Activated CD4-positive, CD25-positive, alpha-beta regulatory T cell (primary cell): ENCODE results near the gene RICTOR.

Experiments used
- DNase-seq, 4 experiments: peaks; one replicate each; lab custom pipeline; 2025; lab: John Stamatoyannopoulos, UW

Gene RICTOR

GRCh38 chr5:39092581-39093351 lies 18.6 kb upstream of the RICTOR start:
- DNase-seq = no peak

DNA sequence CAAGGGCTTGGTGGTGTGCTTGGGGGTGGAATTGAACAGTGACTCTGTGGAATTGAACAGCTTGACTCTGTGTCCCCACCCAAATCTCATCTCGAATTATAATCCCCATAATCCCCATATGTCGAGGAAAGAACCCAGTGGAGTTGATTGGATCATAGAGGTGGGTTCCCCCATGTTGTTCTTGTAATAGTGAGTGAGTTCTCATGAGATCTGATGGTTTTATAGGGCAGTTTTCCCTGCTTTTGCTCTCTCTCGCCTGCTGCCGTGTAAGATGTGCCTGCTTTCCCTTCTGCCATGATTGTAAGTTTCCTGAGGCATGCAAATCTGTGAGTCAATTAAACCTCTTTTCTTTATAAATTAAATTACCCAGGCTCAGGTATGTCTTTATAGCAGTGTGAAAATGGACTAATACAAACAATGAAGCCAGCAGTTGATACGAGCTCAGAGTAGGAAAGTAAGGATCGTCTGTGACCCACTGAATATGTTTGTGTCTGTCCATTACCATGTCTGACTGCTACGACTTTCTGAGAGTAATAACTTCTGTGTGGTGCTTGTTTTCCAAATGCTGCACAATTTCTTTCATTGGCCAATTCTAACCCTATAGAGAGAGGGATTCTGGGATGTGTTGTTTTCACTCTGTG lies 17.9 kb upstream of the RICTOR start:
- DNase-seq = no peak

DNA sequence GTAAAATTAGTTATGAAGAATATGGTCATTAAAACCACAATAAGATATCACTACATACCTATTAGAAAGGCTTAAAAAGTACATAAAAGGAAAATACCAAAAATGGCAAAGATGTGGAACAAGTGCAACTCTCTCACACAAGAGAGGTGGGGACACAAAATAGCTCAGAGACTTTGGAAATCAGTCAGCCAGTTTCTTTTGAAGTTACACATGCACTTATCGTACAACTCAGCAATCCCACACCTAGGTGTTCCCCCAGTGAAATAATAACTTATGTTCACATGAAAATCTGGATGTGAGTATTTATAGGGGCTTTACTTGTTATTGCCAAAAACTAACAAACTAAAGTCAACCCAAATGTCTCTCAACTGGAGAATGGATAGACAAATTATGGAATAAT lies 9.8 kb upstream of the RICTOR start:
- DNase-seq = no peak

GRCh38 chr5:39082995-39083394 lies 8.8 kb upstream of the RICTOR start:
- no peak for DNase-seq

GRCh38 chr5:39080597-39081204 lies 6.5 kb upstream of the RICTOR start:
- no peak for DNase-seq

DNA sequence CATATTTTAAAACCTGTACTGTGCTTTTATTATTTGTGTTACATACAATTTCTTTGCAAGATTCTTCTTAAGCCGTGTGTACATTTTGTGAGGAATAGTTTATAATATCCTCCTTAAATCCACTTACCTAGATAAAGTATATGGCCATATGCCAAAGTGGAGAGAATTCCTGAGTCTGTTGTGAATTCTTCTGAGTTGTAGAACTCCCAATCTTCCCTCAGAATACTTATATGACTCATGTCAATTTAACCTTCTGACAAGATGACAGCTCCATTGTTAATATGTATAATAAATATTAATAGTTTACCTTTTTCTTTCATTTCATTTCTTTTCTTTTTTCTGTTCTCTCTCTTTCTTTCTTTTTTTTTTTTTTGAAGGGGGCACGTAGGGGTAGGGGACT lies 6.0 kb upstream of the RICTOR start:
- DNase-seq = no peak

- no peak for DNase-seq
These were observed 4.9 kb upstream of the RICTOR start for GRCh38 chr5:39079147-39079546.

GRCh38 chr5:39076757-39077728 lies 2.8 kb upstream of the RICTOR start:
- no peak for DNase-seq

- no peak for DNase-seq
These were observed 2.0 kb upstream of the RICTOR start for GRCh38 chr5:39076101-39076756.

DNA sequence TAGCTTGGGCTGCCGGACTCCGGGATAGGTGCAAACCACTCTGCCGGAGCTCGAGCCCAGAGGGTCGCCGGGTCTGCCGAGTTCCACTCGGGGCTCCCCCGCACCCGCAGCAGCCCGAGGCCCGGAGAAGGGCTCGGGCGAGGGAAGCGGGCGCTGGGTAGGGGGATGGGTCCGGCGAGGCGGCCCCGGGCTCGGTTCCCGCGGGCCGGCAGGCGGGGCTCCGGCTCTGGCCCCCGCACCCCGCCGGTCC lies 507 bp downstream of the RICTOR start:
- no peak for DNase-seq

- DNase-seq = peak in 2 of 4 experiments; percentile 26 to 28
These were observed 1.1 kb downstream of the RICTOR start for GRCh38 chr5:39072925-39073766.

DNA sequence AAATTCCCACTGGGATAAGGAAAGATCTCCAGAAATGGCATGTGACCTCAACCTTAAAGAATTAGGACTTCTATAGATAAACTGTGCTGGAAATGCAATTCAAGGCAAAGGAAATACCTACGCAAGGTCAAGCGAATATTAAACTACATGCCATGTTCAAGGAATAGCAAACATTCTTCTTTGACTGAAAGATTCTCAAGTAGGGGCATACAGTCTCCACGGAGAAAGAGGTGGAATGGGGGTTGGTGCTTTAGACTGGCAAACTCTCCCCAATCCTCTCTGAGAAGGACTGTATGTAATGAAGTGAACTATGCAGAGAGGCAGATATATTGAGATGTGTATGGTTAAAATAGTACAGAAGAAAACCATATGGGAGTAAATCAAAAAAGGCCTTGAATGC lies 6.1 kb downstream of the RICTOR start:
- DNase-seq = no peak

GRCh38 chr5:39064450-39064849 lies 9.7 kb downstream of the RICTOR start:
- no peak for DNase-seq

DNA sequence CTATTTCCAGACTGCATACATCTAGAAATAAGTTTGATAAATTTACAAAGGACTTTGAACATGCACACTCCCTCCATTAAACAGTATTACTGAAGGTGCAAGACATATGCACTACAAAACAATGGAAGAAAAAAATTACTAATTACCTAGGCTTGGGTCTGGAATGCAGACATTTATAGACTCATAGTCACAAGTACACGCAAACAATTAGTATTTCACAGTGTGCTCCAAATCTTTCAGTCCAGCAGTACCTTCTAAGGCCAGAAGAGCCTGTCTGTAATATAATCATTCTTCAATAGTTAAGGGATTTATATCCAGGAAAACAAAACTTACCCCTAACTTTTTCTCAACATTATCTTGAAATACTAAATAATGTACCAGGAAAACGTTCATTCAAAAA lies 11.2 kb downstream of the RICTOR start:
- no peak for DNase-seq

DNA sequence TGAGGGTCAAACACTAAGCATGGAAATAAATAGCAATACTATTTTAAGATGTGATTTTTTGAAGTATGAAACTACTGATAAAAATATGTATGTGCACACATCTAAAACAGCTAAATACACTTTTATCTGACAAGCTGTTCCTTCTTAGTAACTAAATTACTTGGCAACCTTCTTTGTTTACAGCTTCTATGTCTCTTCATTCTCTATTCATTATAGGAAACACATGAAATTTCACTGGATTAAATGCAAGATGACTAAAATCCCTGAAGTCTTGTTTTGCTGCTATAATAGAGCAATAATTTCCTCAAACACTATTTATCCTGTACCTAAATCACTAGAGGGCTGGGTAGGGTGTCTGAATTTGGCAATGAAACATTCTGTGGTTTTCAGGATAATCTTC lies 11.7 kb downstream of the RICTOR start:
- DNase-seq = no peak

- DNase-seq = no peak
These were observed 12.1 kb downstream of the RICTOR start for GRCh38 chr5:39062104-39062503.

- DNase-seq = no peak
These were observed 15.1 kb downstream of the RICTOR start for GRCh38 chr5:39059064-39059463.

- no peak for DNase-seq
These were observed 15.8 kb downstream of the RICTOR start for GRCh38 chr5:39058178-39058921.

DNA sequence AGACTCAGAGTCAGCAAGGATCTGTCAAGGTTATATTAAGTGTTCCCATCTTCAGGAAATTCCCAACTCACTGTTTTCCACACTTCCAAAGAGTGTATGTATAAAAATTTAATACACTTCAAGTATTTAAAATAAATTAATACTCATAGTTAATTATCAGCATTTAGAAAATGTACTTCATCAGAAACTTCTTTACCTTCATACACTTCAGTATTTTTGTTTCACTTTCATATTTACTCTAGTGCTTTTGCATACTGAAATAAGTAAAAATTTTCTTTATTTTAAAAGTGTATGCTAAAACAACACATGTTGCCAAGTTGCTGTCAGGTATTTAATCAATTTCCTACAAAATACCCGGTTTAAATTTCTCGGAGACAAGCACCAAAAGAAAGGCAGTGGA lies 16.5 kb downstream of the RICTOR start:
- no peak for DNase-seq

- DNase-seq = no peak
These were observed 18.3 kb downstream of the RICTOR start for GRCh38 chr5:39055768-39056398.
